Measurements from ENCODE around the gene KCNMA1.

Gene KCNMA1

DNA sequence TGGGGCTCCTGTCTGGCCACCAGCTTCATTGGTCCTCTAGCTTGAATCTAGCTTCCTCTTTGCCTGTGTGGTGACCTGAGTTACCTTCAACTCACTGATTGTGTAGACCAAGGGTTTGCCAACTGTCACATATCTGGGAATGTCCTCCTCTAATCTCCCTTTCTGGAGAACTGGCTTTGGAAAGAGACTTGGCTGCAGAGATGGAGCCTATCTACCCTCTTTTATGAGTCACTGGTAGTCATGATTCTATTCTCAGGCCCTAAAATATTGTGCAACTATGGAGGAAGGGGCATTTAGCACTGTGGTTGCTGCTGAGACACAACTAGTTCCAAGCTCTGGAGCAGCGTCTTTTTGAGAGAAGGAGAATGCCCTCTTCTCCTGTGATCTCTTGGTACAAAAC is 691.3 kb downstream of the KCNMA1 start:
- no peak for DNase-seq

DNA sequence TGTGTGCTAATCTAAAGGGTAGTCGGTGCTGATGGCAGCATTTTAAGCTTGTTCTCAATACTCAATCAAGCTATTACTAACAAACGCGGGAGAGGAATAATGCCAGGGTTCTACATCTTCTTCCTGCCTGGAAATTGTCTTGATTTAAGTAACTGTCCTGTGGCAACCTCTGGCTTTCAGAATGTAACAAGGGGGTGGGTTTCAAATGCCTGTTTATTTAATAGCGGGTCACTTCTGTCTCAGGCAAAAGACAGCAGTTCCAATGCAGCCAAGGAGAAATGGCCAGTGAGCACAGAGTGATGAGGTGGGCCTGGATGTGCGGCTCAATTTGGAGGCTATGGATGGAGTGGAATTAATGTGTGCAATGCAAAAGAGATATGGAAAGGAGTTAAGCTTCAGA is 692.4 kb downstream of the KCNMA1 start:
- DNase-seq, result no peak

DNA sequence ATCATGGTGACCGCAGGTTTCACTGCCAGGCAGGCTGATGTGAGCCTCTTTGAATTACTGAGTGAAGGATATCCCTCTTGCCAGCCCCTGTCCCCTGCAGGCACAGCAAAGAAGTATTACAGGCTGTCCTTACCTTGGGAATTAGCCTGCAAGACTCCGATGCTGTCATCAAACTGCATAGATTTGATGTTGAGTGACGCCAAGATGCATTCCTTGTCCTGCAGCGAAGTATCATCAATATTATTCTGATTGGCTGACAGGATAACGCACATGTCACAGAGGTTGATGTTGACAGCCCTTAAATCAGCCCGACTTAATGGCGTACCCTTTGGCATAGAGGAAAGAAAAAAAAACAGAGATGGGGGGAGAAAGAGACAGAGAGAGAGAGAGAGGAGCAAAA is 693.0 kb downstream of the KCNMA1 start:
- DNase-seq, result no peak

DNA sequence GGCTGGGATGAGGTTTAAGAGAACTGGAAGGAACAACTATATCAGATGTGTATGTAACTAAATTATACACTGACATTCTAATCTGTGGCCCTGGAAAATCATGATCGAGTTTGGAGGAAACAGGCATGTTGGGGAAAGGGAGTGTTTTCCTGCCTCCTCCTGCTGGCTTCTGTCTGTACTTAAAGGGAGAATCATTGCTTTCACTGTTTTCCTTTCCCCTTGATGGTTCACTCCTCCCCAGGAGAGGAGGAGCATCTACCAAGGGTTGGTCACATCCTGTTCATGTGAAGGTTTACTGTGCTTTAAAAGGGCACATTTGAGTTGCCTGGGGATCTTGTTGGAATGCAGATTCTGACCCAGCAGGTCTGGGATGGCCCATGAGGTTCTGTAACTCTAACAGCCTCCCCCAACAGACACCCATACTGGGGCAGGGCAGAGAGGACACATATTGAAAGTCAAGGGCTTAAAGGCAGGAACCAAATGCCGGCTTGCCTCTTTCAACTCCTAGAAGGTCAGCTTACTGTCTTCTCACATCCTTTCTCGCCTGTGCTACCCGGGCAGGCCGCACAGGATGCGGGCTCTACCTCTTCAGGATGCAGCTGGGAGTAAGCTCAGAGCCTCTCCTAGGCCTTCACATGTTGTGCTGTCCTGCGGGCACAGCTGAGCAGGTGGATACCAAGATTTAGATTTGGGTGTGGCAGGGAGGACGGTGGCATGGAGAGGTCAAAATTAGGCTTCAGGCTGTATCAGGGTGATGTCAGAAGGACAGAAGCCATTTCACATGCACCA is 694.8 kb downstream of the KCNMA1 start:
- no peak for DNase-seq

DNA sequence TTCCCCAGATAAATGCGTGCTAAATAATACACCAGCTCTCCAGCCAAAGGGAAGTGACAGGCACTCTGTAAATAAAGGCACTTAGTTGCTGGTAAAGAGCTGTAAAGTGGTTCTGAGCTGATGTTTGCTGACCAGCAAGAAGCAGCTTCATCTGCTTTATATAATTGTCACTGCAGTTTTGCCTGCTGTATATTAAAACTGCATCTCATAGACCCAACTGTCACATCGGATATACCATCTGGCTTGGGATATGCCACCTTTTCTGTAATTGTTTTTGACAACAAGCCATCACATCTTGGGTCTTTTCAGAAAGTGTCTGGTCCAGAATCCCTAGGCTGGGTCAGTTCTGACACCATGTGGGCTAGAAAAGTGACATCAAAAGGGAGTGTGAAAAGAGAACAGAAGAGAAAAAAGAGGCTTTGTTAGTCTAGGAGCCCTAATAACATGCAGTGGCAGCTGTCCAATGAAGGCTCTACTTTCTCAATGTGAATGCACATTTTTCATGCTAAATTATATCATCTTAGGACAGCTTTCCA is 697.6 kb downstream of the KCNMA1 start:
- DNase-seq, result no peak

DNA sequence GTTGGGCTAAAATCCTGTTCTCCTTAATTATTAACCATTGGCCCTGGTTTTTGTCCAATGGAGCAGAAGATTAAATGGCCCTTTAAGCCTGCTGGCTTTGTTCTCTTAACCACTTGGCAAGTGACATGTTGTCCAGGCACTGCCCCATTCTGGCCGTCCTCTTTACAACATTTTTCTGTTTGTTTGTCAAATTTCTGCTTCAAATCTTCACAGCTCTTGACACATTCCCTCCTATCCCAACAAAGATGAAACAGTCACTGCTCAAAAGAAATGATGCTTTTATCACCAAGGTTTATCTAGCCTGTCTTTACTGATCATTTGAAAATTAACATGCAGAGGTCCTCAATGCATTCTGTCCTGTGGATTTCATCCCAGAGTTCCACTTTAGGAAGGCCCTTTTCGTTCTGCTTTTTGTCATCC is 700.4 kb downstream of the KCNMA1 start:
- no peak for DNase-seq

DNA sequence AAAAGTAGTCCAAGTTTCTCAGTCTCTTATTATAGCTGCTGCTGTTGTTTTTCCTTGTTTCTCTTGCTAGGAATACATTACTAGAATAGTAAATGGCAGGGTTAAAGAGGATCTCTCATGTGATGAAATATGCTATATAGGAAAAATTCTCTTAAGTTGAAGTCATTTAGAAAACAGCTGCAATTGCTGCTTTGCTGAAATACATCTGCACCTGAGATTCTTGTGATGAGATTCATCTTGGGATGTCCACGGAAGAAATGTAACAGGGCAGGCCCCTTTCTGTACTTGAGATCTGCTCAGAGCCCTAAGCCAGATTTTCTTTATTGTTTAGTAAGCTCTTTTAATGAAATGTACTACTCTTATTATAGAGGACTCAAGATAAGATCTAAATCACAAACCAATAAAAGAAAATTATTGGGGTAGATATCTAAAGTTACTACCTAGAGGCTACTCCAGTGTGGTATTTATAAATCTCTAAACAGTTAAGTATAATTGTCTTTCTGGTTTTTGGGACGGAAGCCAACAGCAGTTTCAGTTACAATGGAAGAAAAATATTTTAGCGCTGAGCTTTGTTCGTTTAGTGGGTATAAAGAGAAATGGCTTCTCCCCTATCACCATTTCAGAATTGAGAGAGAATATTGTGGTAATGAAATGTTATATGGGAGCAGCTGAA is 701.5 kb downstream of the KCNMA1 start:
- DNase-seq, result no peak

DNA sequence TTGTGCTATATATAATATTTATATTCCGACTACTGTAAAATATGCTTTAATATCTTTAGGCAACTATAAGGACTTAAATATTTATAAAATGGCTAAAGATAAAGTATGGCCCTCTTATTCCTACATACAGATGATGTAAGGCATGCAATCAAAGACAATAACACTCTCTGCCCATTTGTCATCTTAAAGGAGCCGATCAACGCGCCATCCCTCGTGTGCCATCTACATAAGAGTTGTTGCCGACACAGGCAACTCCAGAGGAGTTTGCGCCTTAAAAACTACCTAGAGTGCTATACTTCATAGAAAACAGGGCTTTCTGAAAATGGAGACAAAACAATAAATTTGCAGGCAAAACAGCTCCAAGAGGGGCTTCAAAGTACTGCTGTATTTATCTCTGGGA is 709.0 kb downstream of the KCNMA1 start:
- no peak for DNase-seq

DNA sequence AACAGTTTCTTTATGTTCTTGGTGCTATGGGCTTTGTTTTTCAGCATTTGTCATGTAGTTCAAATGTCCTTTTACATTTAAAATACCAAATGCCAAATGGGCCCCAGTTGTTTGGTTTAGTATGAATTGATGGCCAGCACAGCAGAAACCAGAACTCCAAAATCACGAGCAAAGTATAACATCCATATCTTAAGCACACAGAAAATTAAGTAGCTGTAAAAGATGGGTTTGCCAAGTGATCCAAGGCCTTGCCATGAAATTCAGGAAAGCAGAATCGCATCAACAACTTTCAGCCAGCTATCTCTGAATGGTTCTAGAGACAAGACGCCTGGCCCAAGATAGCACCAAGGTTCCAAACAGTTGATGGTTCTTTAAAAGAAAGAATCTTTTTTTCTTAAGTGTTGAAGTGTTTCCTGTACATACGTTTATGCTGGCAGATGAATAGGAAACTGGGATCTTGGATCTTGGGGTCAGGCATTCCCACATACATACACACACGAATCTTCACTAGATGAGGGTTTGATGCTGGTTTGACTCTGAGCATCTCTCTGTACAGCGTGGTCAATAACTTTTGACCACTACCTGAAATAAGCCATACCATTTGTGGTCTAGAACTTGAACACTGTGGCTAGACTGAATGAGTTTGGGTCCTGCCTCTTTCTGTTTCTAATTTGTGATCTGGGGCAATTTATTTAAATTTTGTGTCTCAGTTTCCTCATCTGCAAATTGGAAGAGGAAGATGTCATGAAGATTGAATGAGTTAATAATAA is 711.8 kb downstream of the KCNMA1 start:
- no peak for DNase-seq

DNA sequence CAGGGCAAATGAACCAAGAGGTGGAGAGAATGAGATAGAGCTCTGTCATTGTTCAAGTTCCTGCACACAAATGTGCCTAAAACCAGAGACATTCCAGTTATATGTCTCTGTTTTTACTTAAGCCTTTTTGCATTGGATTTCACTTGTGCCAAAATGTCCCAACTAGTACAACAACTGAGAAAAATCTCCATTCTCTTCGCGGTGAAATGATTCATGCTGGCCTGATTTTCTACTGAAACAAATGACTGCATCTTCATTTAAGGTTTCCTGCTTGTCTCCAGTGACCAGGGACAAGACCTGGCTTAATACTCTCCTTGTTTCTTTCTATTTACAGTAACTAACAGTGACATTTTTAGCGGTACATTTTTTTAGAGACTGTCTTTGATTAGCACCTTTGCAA is 714.9 kb downstream of the KCNMA1 start:
- no peak for DNase-seq

DNA sequence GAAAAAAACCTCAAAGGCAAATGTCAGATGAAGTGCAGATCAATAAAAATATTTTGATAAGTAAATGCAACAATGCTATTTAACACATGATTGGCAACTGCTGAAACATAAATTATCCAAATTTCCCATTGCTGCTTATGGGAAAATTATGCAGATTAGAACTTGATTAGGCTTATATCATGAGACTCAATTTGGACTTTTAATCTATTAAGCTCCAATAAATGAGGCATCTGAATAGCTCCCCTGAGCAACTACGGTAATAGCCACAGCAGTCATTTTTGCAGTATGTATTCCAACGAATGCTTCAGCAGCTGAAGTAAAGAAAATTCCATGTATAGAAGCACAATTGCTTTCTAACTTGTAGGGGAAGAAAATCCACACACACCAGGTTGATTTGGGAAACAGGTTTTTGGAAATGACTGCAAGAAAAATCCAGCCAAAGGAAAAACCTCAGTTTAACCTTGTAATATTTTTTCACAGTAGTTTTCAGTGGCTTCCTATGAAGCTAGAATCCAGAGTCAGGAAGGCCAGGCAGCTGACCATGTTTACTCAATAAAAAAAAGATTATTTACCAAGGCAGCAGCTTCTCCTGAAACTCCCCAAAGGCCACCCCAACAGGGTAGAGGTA is 716.1 kb downstream of the KCNMA1 start:
- no peak for DNase-seq

DNA sequence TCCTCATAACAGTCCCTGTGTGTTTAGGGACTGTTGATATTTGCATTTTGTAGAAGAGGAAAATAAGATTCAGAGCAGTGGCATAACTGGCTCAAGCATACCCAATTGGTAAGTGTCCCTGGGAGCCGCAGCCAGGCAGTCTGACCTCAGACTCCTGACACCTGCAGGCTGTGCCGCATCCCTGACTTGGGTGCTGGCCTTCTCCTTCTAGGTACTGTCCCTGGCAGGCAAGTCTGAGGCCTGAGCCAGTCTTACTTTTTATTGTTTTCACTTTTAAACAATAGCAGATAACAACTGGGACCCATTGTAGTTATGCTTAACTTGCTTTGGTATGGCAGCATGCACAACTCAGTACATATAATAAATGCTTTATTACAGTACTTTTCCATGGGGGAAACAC is 717.0 kb downstream of the KCNMA1 start:
- DNase-seq, result no peak

DNA sequence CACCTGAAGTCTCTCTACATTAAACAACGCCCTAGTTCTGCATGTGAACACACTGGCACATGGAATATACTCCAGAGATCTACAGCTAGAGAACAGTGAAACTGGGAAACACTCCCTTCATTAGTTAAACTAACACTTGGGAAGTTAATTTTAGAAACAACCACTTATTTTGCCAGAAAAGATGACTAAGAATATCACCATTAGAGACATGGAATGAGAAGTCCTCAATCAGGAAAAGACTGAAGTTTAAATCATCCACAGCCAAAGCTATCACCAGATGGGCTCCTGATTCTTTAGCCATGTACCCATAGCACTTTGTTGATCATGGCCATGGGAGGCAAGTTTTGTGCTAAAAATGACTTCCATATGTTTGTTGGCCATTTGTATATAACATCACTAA is 719.5 kb downstream of the KCNMA1 start:
- DNase-seq, result no peak

DNA sequence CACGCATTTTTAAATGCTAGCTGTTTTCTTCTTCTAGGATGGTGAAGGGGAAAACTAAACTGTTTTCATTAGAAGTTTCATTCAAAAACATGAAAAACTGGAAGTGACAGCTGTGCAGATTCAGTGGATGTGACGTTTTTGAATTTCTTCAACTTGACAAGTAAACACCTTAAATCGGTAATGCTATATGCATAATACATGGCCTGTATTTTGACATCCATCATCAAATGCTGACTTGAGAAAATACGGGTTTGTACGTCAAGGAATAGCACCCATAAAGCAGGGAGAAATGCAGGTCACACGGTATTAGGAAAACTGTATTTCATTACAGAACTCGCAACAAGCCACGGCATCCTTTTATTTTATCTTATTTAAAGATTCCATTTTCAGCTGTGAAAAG is 720.5 kb downstream of the KCNMA1 start:
- no peak for DNase-seq

DNA sequence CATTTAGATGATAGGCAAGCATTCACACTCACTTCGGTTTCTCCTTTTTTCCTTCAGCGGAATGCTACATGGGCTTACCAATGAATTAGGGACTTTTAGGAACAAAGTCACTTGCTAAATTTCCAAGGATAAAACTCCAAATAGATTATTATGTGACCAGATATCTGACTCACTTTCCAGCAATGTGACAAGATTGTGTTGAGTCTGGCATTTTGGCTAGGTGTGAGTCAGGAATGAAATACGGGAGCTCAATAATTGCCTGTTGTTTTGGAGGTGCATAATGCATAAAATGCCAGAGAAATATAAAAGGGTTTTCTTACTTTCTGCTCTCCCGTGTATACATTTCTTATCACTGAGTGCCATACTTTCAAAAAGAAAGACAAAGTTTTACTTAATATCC is 721.1 kb downstream of the KCNMA1 start:
- no peak for DNase-seq

DNA sequence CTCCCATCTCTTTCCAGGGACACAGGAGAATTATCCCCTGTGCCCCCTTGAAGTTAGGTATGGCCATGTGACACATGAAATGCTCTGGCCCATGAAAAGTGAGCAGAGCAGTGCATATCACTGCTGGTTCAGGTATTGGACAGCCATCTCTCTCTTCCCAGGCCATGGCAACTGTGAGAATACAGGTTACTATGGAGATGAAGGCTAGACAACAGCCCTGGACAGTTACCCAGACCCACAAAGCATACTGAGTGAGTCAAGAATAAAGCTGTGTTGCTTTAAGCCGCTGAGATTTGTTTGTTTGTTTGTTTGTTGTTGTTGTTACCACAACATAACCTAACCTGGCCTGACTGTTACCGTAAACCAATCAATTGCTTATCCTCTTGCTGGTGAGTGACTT is 722.3 kb downstream of the KCNMA1 start:
- DNase-seq, result no peak

DNA sequence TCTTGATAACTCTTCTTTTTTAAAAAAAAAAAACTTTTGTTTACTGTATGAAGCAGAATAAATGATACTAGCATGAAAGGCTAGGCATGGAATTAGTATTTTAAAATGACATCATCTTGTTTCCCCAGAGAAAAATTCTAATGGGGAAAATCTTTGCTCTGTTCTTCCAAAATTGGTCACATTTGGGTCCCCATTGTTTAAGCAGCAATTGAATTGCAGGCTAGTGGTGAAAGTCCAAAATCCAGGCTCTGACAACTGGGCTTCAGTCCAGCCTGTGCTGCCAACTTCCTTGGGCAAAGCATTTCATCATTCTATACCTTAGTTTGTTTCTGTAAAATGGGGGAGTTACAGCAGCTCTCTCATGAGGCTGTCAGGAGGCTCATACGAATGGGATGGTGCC is 726.4 kb downstream of the KCNMA1 start:
- no peak for DNase-seq

DNA sequence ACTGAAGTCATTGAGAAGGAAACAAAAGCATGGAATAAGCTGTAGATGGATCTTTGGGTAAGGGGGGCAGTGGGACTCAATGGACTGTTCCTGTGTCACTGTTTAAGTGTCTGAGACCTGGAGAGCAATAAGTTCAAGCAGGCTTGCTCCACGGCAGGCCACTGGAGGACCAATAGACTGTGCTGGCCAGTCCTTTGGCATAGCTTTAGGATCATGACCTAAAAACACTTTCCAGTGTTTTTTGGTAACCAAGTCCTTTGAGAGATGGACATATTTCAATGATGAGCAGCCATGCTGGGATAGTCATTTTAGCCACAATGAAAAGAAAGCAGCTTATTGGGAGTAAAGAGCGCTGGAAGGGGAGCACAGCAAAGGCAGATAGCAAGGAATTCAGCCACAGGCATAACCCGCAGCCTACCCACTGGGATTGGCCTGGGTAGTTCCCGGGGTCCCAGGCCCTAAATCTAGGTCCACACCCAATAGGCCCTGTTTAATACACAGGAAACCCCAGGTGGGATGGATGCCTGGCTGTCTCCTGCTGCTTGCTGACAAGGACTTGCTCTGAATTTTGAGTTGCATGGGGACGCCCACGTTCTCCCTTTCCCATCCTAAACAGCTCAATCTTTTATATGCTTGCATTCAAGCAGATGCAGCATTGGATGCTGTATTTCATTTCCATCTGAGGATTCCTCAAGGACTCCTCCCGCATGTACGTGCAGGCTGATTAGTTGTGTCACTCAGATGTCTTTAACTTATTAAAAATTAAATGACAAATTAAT is 727.2 kb downstream of the KCNMA1 start:
- no peak for DNase-seq

DNA sequence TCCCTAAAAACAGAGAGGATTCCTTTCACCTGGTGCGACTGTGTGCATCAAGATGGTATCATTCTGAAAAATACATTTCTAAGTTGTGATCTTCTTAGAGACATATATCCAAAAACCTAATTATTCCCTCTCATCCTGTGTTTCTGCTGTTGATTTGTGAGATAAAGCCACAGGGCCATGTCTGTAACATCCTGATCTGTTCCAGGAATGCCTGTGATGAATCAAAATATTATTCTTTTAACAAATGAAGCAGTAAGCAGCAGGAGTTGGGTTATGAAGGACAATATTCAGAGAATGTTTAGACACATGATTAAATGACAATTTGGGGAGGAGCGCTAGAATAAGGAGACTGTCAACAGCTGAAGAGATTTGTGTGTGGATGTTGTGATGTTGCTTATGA is 731.4 kb downstream of the KCNMA1 start:
- DNase-seq, result no peak

DNA sequence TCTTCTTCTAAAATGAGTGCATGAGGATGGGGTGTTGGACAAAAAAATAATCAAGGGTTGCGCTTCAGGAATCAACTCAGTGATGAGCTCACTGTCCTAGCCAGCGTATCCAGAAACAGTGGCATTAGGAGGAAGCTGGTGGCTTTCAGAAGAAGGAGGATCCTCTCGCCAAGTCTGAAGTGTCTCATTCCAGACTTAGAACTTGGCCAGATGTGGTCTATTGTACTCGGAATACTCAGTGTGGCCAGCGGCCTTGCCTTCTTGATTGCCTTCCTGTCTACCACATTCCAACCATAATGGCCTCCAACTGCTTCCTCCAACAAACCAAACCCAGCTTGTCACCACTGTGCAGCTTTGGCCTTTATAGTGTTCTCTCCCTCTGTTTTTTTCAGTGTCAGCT is 732.4 kb downstream of the KCNMA1 start:
- no peak for DNase-seq

DNA sequence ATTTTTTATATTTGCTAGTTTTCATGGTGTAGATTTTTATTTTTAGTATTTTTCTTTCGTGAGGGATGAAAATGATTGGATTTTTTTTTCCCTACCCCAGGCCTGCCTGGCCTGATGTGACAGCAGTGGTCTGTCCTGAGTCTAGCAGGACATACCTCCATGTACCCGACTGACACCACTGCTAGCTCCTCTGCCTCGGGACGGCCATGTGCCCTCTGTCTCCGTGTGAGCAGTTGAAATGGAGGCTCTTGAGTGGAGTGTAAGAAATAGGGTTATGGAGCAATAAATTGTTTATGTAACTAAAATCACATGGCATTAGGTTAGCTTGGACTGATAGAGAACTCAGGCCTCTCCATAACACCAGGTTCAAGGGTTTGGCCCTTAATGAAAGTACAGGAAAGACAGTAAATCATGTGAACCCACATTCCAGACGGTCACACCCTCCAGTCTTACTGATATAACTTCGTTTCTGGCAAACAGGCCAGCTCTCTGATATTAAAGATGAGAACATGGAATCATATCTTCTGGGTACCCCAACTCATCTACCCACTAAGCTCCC is 734.1 kb downstream of the KCNMA1 start:
- no peak for DNase-seq

DNA sequence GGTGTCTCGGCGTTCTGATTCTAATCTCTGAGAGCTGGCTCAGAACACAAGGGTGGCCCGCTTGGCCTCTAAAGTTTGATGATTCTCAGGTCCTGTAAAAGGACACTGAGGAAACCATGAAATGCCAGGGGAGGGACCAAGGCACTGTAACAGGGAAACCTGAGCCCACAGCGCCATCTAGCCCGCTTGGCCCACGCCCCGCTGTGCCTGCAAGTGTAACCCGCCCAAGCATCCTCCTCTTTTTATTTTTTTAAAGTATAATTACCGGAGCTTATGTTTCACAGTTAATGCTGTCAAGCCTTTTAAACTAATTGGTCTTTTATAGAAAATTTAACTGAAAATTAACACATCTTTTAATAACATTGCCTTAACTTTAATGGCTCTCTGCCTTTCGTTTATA is 734.7 kb downstream of the KCNMA1 start:
- no peak for DNase-seq

Measured in COR-L47 (cell line).